ENCODE measurements around the gene OPRM1.

OPRM1 gene

DNA sequence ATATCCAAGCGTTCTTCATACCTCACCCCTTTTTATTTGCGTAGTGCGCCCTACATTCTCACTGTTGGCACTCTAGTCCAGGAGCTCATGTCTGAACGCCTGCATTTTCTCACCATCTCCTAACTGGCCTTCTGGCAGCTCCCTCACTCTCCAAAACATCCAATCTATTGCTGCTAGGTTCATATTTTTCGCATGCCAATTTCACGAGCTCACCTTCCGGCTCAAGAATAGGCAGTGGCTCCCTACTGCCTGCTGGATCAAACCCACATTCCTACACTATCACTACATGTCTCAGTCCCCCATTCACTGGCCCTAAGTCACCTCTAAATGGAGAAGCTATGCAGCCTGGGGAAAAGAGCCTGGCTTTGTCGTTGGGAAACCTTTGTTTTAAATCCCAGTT is 202.5 kb downstream of the OPRM1 start:
- DNase-seq (ENCODE audit: low spot score): no peak

DNA sequence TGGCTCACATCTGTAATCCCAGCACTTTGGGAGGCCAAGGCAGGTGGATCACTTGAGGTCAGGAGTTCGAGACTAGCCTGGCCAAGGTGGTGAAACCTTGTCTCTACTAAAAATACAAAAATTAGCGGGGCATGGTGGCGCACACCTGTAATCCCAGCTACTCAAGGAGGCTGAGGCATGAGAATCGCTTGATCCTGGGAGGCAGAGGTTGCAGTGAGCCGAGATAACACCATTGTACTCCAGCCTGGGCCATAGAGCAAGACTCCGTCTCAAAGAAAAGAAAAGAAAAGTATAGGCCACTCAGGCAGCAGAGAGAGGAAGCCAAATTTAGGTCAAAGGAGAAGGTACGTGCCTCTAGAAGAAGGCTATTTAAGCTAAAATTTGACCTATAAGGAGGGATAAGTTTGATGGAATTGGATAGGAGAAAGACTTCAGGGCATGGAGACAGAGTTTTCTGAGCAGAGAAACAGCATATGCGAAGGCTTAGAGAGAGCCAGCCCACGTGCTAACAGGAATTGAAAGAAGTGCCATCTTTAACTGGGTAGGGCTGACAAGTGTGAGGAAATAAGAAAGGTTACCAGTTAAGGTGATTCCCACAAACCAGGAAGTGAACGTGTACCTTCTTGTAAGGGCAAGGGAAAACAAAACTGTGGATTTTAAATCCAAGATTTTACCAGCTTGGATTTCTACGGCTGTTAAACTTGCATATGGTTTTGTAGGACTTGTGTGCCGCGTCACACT is 203.7 kb downstream of the OPRM1 start:
- DNase-seq (ENCODE audit: low spot score): no peak

DNA sequence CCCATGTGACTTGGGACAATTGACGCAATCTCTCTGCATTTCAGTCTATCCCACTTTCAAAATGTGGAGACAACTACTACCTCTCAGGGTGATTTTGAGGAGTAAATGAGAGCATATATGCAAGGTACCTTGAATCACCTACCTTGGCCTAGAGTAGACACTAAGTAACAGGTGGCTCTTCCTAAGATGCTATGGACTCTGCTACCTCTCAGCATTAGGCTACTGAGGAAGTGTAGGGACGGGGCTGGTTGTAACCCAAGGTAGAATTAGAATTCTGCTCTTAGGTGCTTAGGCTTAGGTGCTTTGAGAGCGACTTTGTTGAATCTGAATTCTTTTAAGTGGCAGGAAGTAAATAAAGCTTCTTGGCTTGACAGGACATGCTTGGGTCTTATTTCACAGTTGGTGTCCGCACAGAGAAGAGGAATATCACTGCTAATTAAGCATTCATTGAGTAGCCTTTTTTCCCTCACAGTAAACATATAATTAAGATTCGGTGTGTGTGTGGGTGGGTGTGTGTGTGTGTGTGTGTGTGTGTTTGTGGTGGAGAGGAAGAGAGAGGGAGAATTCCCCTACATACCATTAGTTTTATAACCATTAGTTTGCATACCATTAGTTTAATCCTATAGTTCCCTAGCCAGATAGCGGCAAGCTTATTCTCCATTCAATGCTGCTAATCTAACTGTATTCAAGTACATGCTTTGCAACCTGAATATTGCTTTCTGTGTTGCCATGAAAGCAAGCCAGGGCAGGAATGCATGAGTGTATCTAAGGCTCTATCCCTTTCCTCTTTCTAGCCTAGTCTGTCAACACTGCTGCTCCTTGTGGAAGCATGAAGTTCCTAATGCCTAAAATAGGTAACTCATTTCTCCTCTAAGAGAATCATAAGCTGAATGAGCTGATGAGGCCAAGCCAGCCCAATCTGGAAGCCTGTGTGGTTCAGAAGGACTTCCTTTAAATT is 205.0 kb downstream of the OPRM1 start:
- no peak for DNase-seq (ENCODE audit: low spot score)

DNA sequence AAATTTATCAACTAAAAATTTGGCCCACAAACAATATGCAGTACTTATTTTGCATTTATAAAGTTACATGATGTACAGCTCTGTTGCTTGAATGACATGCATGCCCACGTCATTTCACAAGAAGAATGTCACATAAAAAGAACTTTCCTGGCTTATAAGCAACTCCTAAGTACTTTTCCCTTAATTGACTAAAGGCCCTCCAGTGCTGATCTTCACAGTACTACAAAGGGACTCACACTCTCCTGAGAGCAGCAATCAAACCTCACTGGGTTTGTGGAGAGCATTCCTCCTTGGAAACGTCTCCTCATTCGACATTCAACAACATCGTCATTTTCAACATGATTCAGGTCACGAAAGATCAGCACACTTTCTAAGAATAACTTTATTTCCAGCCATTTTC is 206.5 kb downstream of the OPRM1 start:
- DNase-seq (ENCODE audit: low spot score): no peak

DNA sequence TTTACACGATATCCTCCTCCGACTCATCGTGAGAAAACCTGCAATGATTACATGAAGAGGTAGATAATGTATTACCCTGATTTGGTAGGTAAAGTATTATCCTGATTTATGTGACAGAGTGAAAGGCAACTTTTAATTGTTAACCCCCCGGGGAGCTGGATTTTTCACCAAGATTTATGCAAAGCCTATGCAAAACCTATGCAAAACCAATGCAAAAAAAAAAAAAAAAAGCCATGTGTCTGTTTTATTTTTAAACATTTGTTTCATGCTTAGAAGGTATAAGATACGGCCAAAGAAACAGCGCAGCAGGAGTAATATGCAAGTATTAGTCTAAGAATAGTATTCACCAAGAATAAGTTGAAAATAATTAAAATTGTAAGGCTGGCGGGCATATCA is 207.7 kb downstream of the OPRM1 start:
- DNase-seq (ENCODE audit: low spot score): no peak

DNA sequence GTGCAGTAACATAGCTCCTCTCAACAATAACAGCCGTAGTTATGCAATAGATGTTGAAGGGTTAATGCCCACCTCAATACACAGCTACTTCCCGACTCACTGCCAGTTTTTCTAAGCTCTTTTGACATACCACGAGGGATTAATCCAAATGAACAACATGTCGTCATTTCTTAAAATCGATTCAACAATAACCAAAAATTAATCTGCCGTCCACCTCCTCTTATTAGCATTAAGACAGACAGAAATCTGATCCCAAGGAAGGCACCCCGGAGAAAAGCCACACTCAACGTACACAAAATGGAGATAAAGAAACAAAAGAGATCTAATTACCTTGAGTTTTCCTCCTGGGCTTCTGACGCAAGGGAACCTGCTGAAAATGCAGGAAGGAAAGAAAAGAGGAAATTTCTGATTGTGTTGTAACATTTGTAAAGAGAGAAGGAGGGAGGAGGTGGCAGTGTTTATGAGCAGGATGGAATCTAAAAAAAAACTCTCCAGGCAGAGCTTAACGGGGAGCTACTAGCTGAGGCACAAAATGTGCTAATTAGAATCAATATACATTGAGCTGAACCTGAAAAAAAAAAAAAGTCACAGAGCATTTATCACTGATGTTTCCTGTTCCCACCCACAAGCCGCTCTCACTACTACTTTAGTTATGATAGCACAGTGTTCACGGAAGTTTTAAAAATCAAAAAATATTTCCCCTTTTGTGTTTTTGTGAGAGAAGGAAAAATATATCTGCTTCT is 208.2 kb downstream of the OPRM1 start:
- DNase-seq (ENCODE audit: low spot score): peak; percentile 47

DNA sequence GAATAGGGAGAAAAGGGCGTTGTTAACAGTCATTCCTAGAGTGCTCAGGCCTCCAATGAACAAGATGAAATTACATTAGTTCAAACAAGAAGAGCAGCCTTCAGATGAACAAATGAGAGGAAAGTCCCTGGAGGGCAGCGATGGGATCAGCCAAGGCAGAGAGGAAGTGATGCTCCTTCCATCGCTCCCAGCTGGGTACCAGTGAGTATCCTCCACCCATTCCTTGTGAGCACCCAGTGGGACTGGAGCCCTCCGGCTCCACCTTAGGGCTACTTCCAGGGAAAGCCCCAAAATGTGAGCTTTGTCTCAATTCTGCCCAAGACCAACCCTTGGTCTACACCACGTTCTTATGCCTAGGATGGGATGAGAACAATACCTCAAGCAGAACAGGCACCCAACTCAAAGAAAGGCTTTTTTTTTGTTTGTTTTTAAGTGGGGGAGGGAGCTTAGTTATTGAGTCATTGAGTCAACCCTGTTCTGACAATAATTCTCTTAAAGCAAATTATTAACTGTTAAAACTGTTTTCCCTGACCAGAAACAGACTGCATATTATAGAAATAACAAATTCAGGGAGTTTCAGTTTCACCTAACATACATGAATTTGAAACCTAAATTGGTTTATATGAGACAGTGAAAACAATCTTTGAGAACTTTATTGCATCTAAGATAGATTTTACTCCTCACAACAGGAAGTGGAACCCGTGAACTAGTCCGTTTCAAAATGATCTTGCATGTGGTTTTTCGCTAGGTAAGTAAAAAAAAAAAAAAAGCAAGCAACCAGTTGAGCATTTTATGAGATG is 210.7 kb downstream of the OPRM1 start:
- peak; percentile 64 for DNase-seq (ENCODE audit: low spot score)

DNA sequence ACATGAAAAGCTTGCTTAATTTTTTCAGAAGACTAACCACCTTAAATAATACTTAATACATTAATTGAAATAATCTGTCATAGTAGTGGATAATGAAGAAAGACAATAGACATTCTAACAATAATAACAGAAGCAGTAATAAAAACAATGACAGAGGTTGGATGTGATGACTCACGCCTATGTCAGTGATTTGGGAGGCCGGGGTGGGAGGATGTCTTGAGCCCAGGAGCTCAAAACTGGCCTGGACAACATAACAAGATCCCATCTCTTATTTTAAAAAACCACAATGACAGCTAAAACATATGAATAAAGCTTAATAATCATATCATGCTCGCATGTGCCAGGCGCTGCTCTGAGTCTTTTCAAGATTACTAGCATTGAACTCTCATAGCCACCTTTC is 212.1 kb downstream of the OPRM1 start:
- DNase-seq (ENCODE audit: low spot score): no peak

DNA sequence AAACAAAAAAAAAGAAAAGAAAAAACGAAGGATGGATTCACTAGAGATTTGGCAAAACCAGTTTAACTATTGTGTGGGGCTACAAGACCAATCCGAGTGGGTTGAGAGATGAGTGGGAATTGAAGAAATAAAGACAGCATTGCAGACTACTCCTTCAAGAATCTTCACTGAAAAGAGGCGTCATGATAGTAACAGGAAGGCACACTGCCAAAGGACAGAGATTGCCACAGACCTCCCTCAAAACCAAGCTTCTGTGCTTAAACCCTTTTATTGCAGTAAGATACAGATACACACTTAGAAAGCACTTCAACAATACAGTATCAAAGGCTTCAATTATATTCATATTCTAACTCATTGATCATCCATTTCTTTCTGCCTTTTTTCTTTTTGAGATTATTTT is 213.6 kb downstream of the OPRM1 start:
- no peak for DNase-seq (ENCODE audit: low spot score)

DNA sequence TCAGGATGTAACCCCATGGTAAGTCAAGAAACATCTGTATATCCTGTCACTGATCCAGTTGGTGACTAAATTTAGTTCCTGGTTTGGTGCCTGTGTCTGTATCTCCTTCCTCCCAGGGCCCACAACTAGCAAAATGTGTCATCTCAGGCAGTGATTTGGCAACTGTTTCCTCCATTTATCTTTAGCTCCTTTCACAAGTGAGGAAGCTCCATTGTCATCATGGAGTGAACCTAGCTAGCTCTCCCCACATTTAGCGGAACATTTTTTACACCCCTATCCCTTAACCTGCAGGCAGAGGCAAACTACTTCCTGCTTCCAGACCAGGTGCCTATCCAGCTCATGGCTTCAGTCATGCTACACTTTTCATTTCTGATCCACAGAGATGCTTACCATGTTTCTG is 218.0 kb downstream of the OPRM1 start:
- no peak for DNase-seq (ENCODE audit: low spot score)

DNA sequence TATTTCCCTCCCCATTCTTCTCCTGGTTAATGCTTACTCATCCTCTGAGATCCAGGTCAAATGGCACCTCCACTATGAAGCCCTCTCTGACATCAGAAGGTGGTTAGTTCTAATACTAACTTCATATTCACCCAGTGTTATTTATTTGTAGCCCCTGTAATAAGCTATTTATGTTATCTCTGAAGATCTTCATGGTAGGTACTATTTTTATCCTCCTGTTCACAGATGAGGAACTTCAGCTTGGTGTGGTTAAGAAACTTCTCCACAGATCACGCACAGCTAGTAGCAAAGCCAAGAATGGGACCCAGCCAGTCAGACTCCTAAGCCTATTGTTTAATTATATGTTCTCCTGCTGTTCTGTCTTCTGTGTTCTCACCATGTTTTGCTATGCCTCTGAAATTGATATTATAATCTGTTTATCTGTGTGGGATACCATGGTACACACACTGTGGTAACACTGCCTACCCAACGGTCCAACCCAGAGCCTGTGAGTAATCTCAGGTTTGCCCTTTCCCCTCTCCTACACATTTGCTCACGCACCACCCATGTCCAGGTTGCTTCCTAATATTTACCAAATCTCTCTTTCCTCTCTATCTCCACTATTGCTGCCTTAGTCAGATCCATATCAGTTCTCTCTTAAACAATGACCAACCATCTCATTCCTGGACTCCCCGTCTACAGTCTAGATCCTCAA is 219.2 kb downstream of the OPRM1 start:
- no peak for DNase-seq (ENCODE audit: low spot score)

DNA sequence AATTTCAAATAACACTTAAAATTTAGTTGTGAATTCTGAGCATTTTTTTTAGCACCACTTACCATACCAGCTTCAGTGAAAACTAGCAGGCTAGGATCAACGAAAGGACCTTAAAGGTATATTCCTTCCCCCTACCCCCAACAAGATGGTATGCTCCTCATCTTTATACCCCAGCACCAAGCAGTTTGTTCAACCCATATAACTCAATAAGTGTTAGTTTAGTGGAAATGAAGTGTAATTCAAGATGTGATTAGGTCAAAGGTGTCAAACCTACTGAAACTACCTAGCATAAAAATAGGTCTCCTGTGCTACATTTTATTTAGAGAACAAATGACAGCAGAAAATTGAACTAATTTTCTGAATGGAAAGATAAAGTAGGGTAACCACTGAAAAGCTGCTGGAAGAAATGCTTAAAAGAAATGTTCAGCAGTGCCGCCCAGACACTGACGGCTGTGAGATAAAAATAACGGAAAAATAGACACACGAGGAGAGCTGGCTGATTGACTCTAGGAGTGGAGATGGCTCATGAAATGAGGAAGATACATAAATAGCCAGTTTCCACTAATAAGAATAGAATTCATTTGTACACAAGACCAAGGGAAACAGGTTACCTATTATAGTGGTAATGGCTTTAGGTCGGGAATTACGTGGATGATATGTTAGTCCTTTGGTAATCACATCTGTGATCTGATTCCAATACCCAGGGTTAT is 222.8 kb downstream of the OPRM1 start:
- DNase-seq (ENCODE audit: low spot score): no peak

DNA sequence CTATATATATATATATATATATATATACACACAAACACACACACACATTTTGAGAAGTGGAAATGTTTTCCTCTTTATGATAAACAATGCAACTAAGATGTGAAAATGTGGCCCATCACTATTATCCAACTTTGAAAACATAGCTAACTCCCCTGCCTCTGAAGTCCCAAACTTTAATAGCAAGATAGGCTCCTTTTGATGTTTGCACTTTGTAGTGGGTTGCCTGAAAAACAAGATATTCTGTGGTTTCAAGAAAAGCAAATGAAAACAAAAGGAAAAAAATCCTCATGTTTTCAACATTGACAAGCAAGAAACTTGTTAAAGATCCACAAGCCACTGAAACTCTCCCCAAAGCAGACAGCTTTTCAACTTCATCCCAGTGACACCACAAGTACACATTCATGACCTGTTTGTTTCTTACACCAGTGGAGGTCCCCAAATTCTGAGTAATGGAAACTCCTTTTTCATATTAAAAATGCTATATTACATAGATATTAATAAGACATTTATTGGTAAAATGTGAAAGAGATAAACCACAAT is 227.6 kb downstream of the OPRM1 start:
- DNase-seq (ENCODE audit: low spot score): no peak

DNA sequence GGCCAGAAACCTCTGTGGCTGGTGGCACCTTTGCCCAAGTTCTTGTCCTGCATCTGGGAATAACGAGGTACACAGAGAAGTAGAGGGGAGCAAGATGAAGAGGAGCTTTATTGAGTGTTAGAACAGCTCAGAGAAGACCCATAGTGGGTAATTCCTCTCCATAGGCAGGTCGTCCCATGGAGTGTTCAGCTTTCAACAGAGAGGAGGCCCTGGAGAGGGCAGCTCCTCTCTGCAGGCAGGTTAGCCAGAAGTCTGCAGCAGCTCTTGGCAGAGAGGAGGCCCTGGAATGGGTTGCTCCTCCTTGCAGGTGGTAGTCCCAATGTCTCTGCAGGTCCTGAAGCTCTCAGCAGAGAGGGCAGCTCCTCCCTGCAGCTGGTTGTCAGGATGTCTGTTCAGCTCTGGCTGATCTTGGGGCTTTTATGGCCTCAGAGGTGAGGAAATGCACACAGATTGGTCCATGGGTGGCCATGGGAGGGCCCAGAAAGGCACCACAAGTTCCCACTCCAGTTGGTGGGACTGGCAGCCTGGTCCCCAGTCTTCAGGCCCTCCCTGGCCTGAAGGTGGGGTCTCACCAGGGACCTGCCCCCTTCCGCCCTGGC is 228.6 kb downstream of the OPRM1 start:
- DNase-seq (ENCODE audit: low spot score): no peak

DNA sequence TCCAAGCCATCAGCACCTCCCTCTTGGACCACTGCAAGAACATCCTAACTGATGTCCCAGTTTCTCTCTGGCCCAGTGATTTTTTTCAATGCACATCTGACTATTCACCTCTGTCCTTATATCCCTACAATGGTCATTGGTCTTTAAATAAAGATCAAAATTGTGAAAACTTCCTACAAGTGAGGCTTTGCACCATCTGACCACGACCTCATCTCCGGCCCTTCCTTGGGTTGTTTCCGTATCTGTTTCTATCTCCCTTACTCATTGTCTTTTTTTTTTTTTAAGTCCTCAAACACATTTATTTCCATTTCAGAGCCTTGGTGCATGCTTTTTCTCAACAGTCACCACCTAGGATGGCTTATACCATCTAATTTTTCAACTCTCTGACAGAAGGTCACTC is 229.4 kb downstream of the OPRM1 start:
- no peak for DNase-seq (ENCODE audit: low spot score)

DNA sequence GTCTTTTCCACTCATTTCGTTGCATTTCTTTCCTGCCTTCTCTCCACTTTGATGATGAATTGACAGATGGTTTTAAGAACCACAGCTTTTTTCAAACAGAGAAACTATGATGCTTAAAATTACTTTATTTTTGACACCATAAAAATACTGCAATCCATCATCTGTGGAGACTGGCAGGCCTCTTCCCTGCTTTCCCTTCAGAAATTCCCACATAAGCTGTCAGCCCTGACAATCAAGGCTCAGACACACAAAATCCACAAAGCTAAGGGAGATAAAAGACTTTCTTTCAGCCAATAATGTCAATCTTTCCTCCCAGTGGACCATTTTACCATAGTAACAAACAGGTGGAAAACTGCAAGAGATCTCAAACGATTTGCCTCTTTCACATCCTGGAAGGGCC is 235.1 kb downstream of the OPRM1 start:
- DNase-seq (ENCODE audit: low spot score): no peak

DNA sequence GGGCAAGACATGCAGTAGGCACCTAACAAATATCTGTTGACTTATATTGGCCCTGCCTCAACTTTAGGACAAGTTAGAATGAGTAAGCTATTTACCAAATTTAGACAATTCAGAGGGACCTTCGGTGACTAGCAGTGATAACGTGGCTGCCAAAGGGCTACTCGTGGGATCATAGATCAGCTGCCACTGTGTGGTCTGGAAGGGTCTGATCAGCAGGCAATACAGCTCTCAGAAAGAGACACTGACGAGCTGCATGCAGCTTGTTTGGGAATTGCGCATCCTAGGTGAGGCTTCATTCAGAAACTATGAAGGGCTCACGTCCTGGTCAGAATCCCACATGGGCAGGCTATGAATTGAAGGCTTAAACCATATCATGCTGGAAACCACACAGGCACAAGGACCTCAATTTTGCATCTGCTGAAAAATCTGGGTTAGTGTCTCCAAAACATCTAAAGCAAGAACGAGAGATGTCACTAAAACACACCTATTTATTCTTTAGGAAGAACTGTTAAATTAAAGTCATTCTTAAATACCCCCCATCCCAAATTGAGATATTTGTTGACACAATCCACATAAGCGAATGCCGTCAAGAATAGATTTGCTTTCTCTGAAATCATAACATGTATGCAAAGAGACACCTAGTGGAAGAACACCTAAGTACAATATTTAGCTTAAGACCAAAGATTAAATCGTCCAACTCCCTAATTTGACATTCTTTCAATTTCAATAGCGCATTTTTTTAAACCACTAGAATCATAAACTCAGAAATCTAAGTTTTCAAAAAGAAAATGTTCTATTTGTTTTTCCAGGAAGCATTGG is 238.0 kb downstream of the OPRM1 start:
- DNase-seq (ENCODE audit: low spot score): peak; percentile 68

DNA sequence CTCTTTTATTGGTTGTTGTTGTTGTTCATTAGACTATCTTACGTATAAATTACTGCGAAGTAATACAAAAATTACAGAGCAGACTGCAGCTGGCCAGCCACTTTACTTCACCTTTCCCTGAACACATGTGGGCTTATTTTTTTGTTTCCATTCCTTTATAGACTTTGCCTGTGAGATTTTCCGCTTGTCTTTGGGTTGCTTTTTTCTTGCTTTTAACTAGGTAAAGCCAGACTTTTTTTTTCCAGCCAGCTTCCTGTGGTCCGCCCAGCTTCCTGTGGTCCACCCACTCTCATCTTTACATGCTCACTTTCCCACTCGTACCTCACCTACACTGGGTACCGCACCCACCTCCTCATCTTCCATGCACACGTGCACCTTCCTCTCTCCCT is 238.6 kb downstream of the OPRM1 start:
- no peak for DNase-seq (ENCODE audit: low spot score)

DNA sequence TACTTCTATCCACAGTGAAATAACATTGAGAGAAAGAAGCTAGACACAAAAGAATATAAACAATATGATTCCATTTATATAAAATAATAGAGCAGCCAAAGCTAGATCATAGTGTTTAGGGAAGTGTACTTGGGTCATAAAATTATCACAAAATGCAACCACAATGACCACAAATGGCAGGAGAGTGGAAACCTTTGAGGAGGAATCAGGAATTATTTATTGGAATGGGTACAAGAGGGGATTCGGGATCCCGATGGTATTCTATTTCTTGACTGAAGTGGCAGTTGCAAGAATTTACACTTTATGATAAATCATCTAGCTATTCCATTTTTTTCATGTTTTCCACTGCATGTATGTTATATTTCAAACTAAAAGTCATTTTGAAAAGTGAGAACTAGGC is 241.5 kb downstream of the OPRM1 start:
- DNase-seq (ENCODE audit: low spot score): no peak
